OCI-LY7 (cell line): ENCODE measurements around the gene MED14.

ENCODE experiments used
- CTCF ChIP-seq: fragments of 200-600 bp; sonication (generic); conservative IDR thresholded peaks from 2 replicates; pipeline ENCODE4 v1.5.1; 2014; ENCODE audit warnings: mild to moderate bottlenecking, antibody characterized with exemption, low read length, moderate library complexity, mixed read lengths
- EZH2phosphoT487 ChIP-seq: fragments of 200-600 bp; sonication (generic); IDR thresholded peaks from 2 replicates; pipeline ENCODE4 v1.6.1; 2018; ENCODE audit warnings: low read depth, borderline replicate concordance, mild to moderate bottlenecking, mixed run types, antibody characterized with exemption, low read length, moderate library complexity, mixed read lengths

GRCh38 chrX:40688929-40689328 lies 46.4 kb downstream of the MED14 start:
- no peak for TF ChIP-seq CTCF
- no peak for TF ChIP-seq EZH2phosphoT487
